Parathyroid adenoma (tissue), 2 donors: ENCODE data around the gene PPP1R11.

Source experiments
- H2AFZ ChIP-seq: fragments of 300-600 bp; sonication (generic); one replicate; pipeline ENCODE4 v1.7.0; 2017; ENCODE audit warnings: antibody characterized with exemption, mild to moderate bottlenecking
- H3K27ac ChIP-seq: fragments of 300-600 bp; sonication (generic); one replicate; pipeline ENCODE4 v1.7.0; 2017
- H3K27me3 ChIP-seq: fragments of 300-600 bp; sonication (generic); one replicate; pipeline ENCODE4 v1.7.0; 2017; ENCODE audit warnings: low read length; ENCODE audit not compliant: control insufficient read depth, insufficient read depth
- H3K36me3 ChIP-seq: fragments of 300-600 bp; sonication (generic); one replicate; pipeline ENCODE4 v1.7.0; 2017; ENCODE audit warnings: low read length; ENCODE audit not compliant: control insufficient read depth, insufficient read depth
- H3K4me1 ChIP-seq: fragments of 300-600 bp; sonication (generic); one replicate; pipeline ENCODE4 v1.7.0; 2017; ENCODE audit warnings: control low read depth
- H3K4me2 ChIP-seq: fragments of 300-600 bp; sonication (generic); one replicate; pipeline ENCODE4 v1.7.0; 2017; ENCODE audit warnings: low read length
- H3K4me3 ChIP-seq: fragments of 300-600 bp; sonication (generic); one replicate; pipeline ENCODE4 v1.7.0; 2017; ENCODE audit warnings: low read depth, low read length
- H3K79me2 ChIP-seq: fragments of 300-600 bp; sonication (generic); one replicate; pipeline ENCODE4 v1.7.0; 2017; ENCODE audit warnings: control low read depth
- H3K9ac ChIP-seq: fragments of 300-600 bp; sonication (generic); one replicate; pipeline ENCODE4 v1.7.0; 2017; ENCODE audit warnings: mild to moderate bottlenecking
- H3K9me3 ChIP-seq: fragments of 300-600 bp; sonication (generic); one replicate; pipeline ENCODE4 v1.7.0; 2017; ENCODE audit warnings: low read length; ENCODE audit not compliant: control insufficient read depth
- CTCF ChIP-seq: fragments of 300-600 bp; sonication (generic); IDR thresholded peaks from one replicate; pipeline ENCODE4 v1.7.0; 2017; ENCODE audit warnings: antibody characterized with exemption, mild to moderate bottlenecking
- donor health status: primary hyperparathyroidism.

The PPP1R11 gene

DNA sequence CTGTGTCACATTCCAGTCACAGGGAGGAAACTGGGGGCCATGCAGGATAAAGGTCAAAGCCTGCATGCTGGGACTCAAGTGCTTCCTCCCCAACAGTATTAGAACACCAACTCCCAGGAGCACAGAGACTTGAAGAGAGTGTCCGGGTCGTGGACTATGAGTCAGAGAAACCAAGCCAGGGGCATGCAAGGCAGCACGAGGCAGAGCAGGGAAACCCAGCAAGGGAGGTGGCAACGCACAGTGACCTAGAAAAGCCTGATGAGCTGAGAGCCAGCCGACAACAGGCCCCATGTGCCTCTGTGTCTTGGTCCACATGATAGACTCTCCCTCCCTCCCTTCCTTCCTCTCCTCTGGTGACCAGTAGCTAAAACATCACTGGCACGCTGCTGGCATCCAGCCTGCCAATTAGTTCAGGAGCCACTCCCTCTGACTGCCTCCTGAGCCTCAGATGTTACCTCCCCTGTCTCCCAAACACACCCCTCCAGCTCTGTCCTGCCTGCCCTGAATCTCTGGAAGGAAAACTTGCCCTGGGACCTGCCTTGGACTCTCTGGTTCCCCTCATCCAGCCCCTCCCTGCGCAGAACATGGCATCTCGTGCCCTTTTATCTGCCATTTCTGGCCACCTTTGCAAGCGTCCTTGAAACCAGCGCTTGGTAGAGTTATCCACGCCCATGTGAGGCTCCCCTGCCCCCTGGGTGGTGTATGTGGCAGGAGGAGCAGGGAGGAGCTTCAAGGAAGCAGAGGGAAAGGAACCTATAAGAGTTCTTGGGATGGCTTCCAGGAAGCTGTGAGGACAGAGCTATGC, 24.8 kb downstream of the PPP1R11 start:
- Histone ChIP-seq H3K9me3 (no peaks in the 10 kb centered on the region), H3K9ac (no peak overlapping the region), H3K36me3 (no peaks in the 10 kb centered on the region), H3K4me3 (no peak overlapping the region), H3K4me1 (no peaks in the 10 kb centered on the region), H3K79me2 (no peaks in the 10 kb centered on the region), H3K27me3 (no peaks in the 10 kb centered on the region), H2AFZ (no peak overlapping the region), H3K4me2 (no peak overlapping the region), H3K27ac (no peak overlapping the region)
- TF ChIP-seq CTCF, result no peak

GRCh38 chr6:30092852-30093543, 26.0 kb downstream of the PPP1R11 start:
- H3K79me2 ChIP-seq, result no peaks in the 10 kb centered on the region
- H3K9me3 ChIP-seq, result no peaks in the 10 kb centered on the region
- H3K36me3 ChIP-seq, result no peaks in the 10 kb centered on the region
- H3K27ac ChIP-seq, result no peak overlapping the region
- no peak overlapping the region for H3K9ac ChIP-seq
- no peaks in the 10 kb centered on the region for H3K4me1 ChIP-seq
- H2AFZ ChIP-seq, result no peak overlapping the region
- no peaks in the 10 kb centered on the region for H3K27me3 ChIP-seq
- no peak overlapping the region for H3K4me2 ChIP-seq
- TF ChIP-seq CTCF, result no peak
- no peak overlapping the region for H3K4me3 ChIP-seq

- H3K4me2 ChIP-seq, result no peak overlapping the region
- no peak overlapping the region for H3K4me3 ChIP-seq
- no peaks in the 10 kb centered on the region for H3K4me1 ChIP-seq
- TF ChIP-seq CTCF, result no peak
- no peak overlapping the region for H3K27ac ChIP-seq
- H3K9me3 ChIP-seq, result no peaks in the 10 kb centered on the region
- H3K79me2 ChIP-seq, result no peaks in the 10 kb centered on the region
- no peaks in the 10 kb centered on the region for H3K27me3 ChIP-seq
- no peak overlapping the region for H3K9ac ChIP-seq
- H3K36me3 ChIP-seq, result no peaks in the 10 kb centered on the region
- no peak overlapping the region for H2AFZ ChIP-seq
Measured at GRCh38 chr6:30093951-30094661, 27.1 kb downstream of the PPP1R11 start.

GRCh38 chr6:30096829-30097228, 29.8 kb downstream of the PPP1R11 start:
- TF ChIP-seq CTCF, result no peak
- no peak overlapping the region for H3K4me3 ChIP-seq
- no peaks in the 10 kb centered on the region for H3K36me3 ChIP-seq
- no peaks in the 10 kb centered on the region for H3K9me3 ChIP-seq
- H2AFZ ChIP-seq, result no peak overlapping the region
- H3K4me2 ChIP-seq, result no peak overlapping the region
- no peaks in the 10 kb centered on the region for H3K79me2 ChIP-seq
- no peaks in the 10 kb centered on the region for H3K27me3 ChIP-seq
- no peak overlapping the region for H3K9ac ChIP-seq
- H3K4me1 ChIP-seq, result peaks cover 2% of the 10 kb centered on the region
- H3K27ac ChIP-seq, result no peak overlapping the region
